Adrenal gland (tissue), 5 donors: ENCODE data around the gene KLK10.

ENCODE experiments used
- POLR2A ChIP-seq, 2 donors: fragments of 450-650 bp; IDR thresholded peaks; one replicate each; pipeline ENCODE4 v1.6.1; 2017; ENCODE audit warnings: antibody characterized with exemption in 2 of 2, mild to moderate bottlenecking in 2 of 2, moderate library complexity in 1 of 2
- TF ChIP-seq, protein P1 (sequence below), 6 experiments: fragments of 450-650 bp in 4 of 6; fragments of 200-600 bp in 2 of 6; sonication (generic) in 1 of 6; IDR thresholded peaks; 1 replicate in 5 of 6; 2 replicates in 1 of 6; pipeline versions ENCODE4 v1.5.1 to v1.8.0; 2016 to 2021; ENCODE audit warnings: antibody characterized with exemption in 6 of 6, mild to moderate bottlenecking in 2 of 6, moderate library complexity in 1 of 6
- donor health status: DM: no; HTN: no; CAD: no.

DNA sequence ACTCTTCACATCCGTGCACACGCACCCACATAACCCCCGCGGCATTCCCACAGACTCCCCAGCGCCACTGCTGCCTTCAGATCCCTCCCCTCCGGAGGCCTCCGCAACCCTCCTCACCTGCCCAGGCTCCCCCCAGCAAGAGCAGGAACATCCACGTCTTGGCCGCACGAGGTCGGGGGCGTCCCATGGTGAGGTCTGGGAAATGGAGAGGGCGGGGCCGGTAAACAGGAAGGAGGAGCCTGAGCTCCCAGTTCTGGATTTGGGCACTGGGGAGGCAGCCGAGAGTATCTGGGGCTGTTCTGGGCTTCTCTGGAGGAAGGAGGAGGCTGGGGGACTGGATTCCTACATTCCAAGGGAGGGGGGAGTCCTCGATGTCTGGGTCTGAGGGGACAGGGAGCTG, 18.5 kb downstream of the KLK10 start:
- TF ChIP-seq, protein P1, sequence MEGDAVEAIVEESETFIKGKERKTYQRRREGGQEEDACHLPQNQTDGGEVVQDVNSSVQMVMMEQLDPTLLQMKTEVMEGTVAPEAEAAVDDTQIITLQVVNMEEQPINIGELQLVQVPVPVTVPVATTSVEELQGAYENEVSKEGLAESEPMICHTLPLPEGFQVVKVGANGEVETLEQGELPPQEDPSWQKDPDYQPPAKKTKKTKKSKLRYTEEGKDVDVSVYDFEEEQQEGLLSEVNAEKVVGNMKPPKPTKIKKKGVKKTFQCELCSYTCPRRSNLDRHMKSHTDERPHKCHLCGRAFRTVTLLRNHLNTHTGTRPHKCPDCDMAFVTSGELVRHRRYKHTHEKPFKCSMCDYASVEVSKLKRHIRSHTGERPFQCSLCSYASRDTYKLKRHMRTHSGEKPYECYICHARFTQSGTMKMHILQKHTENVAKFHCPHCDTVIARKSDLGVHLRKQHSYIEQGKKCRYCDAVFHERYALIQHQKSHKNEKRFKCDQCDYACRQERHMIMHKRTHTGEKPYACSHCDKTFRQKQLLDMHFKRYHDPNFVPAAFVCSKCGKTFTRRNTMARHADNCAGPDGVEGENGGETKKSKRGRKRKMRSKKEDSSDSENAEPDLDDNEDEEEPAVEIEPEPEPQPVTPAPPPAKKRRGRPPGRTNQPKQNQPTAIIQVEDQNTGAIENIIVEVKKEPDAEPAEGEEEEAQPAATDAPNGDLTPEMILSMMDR (IDR thresholded peaks at IDR 0.05): no peak
- no peak for TF ChIP-seq POLR2A (IDR thresholded peaks at IDR 0.05)
